ENCODE results near the gene MYH9. TPM values are rescaled to one million over a fixed set of nuclear protein-coding genes. Genes with fewer than 3 reads are reported as not detected.
A peak's percentile ranks its signal among the peaks of the same experiment; 100 is the strongest.

The MYH9 gene
- 112 and 133 TPM in 2 replicates for total RNA-seq (2014; rRNA removed; shearing (Covaris generic))
- 213 and 223 TPM in 2 replicates for total RNA-seq (2022)
- percentile 82 among the genes with signal in this experiment for Bru-seq, nascent RNA
- BruChase-seq, experiment 1, labeled RNA remaining after a 6-hour chase, result percentile 92 among the genes with signal in this experiment
- percentile 84 among the genes with signal in this experiment for BruChase-seq, experiment 2, labeled RNA remaining after a 2-hour chase
- long read RNA-seq, full-length matches to known transcripts, result 190 of 335 reads
- long read RNA-seq, partial matches to known transcripts, result 114 of 335 reads
- long read RNA-seq, other reads (novel, unspliced or antisense), result 31 of 335 reads

DNA sequence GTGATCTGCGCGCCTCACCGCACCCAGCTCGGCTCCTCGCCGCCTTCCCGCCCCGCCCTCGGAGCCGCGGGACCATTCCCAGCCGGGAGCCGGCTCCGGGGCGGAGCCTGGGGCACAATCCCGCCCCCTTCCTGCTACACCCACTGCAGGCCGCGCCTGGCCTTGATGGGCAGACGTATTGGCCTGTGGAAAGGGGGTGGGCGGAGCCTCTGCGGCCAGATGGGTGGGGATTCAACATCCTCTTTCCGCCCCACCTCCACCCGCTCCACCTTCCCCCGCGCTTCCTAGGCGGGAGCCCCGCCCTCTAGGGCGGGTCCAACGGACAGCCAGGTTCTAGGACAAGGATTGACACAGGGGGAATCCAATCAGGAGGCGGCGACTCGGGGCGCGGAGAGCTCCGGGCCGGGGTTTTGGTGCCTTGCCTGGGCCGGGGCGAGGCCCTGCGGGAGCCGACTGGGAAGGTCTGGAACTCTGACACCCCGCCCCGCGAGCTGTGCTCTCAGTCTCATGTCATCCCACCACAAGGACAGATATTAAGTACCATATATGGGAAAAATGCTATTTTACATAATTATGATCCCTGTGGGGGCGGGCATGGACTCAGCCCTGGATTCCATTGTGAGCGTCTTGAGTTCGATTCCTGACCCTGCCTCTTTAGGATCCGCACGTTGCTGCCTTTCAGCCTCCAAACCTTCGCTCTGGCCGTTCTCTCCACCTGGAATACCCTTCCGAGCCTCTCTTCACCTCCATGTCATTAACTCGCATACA, at the start of gene MYH9:
Gene MYH9 (minus strand): TSS at position 9 of the 768 bp plus-strand sequence. CDS start 38,731 bp downstream, outside the sequence.
- Histone ChIP-seq H3K27ac (ENCODE audit: low read depth, low read length, poor library complexity, severe bottlenecking) (peak within 1 kb of the TSS; percentile 93), H3K36me3 (ENCODE audit: insufficient read depth, low read length) (peaks cover 25% of the 10 kb centered on the region; the same call in 1 of the 2 replicates), H2AFZ (ENCODE audit: low read length) (peak within 1 kb of the TSS; percentile 97), H4K20me1 (ENCODE audit: insufficient read depth, low read length) (peaks cover 16% of the 10 kb centered on the region; the same call in 1 of the 2 replicates), H3K9me3 (ENCODE audit: low read length) (no peaks in the 10 kb centered on the region), H3K4me3 (ENCODE audit: low read depth, low read length, poor library complexity, severe bottlenecking) (peak within 1 kb of the TSS; percentile 86), H3K4me2 (ENCODE audit: low read length) (peak within 1 kb of the TSS; percentile 100), H3K9me2 (ENCODE audit: insufficient read depth, low read length) (no peaks in the 10 kb centered on the region), H3K79me2 (ENCODE audit: insufficient read depth, low read depth, low read length) (peaks cover 54% of the 10 kb centered on the region), H3K4me1 (ENCODE audit: insufficient read depth, low read length, poor library complexity, severe bottlenecking) (peaks cover 43% of the 10 kb centered on the region)
- no TSS peak for BruUV-seq (replicated peaks)
- intact Hi-C loops (cut with micrococcal nuclease; ENCODE audit: unreplicated experiment), result loop anchor here (2.0 to 5.0 kb wide), 5 partner anchors 17 to 371 kb away; no protein-coding TSS in a partner anchor
- DNase-seq (ENCODE audit: low spot score), result peak; percentile 99
- CTCF ChIA-PET (ENCODE audit: unreplicated experiment), result interaction anchor here (1.0 kb wide), 1 partner anchor 57 kb away, joined by 3 read pairs; no protein-coding TSS in a partner anchor
- POLR2A ChIA-PET, result interaction anchor here (0.6 to 1.4 kb wide), 4 partner anchors 10 to 66 kb away, joined by 3 to 8 read pairs (median 4); no protein-coding TSS in a partner anchor
- TF ChIP-seq EZH2phosphoT487 (IDR thresholded peaks at IDR 0.05; ENCODE audit: borderline replicate concordance, low read depth, low read length), result no peak
- TF ChIP-seq CTCF (conservative IDR thresholded peaks at IDR 0.05; ENCODE audit: low read length), result no peak

DNA sequence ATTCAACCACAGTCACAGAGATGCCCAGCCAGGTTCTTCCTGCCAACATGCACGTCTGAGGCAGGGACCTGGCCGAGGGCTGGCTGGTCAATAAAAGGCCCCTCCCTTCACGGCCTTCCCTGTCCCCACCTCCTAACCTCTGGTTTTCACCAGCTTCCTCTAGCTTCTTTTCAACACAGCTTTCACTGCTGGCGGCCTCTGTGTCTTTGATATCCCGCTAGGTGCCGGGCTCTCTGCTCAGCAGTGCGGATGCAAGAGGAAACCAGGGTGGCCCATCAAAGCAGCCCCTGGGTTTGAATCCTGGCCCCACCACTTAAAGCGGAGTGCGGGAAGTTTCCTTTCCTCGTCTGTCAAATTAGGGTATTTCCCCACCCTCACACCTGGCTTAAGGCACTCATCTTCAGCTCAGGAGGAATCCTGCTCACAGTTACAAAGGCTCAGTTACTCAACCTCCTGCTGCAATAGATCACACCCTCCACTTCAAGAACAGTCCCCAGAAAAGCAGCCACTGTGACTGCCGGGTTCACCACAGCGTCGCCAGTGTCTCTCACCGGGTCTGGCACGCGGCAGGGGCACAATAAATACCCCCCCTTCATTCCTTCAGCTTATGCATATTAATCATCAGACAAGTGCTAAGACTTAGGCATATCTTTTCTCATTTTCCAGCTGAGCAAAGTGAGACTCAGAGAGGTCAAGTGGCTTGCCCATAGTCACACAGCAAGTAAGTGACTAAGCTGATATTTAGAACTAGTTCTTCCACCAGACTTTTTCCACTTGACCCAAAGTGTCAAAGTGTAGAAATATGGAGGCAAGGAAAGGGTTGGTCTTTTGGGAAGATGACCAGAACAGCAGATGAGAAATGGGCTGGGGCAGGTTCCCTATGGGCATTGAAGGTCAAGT, 48.0 kb upstream of the MYH9 start:
- no peaks in the 10 kb centered on the region for H3K9me3 ChIP-seq (ENCODE audit: low read length)
- no peak overlapping the region for H3K27ac ChIP-seq (ENCODE audit: low read depth, low read length, poor library complexity, severe bottlenecking)
- DNase-seq (ENCODE audit: low spot score), result no peak
- H3K4me2 ChIP-seq (ENCODE audit: low read length), result no peak overlapping the region
- TF ChIP-seq EZH2phosphoT487 (IDR thresholded peaks at IDR 0.05; ENCODE audit: borderline replicate concordance, low read depth, low read length) (no peak), CTCF (conservative IDR thresholded peaks at IDR 0.05; ENCODE audit: low read length) (no peak)
- H2AFZ ChIP-seq (ENCODE audit: low read length), result no peak overlapping the region
- H3K79me2 ChIP-seq (ENCODE audit: insufficient read depth, low read depth, low read length), result no peaks in the 10 kb centered on the region
- ChIA-PET CTCF (ENCODE audit: unreplicated experiment) (no interaction called here), POLR2A (interaction anchor here (0.5 kb wide), 1 partner anchor 684 kb away, joined by 3 read pairs; no protein-coding TSS in a partner anchor)
- H3K9me2 ChIP-seq (ENCODE audit: insufficient read depth, low read length), result no peaks in the 10 kb centered on the region
- intact Hi-C loops (cut with micrococcal nuclease; ENCODE audit: unreplicated experiment), result no loop called here
- peaks cover 7% of the 10 kb centered on the region for H3K4me1 ChIP-seq (ENCODE audit: insufficient read depth, low read length, poor library complexity, severe bottlenecking)
- no peak overlapping the region for H3K4me3 ChIP-seq (ENCODE audit: low read depth, low read length, poor library complexity, severe bottlenecking)
- no peaks in the 10 kb centered on the region for H3K36me3 ChIP-seq (ENCODE audit: insufficient read depth, low read length)
- no peaks in the 10 kb centered on the region for H4K20me1 ChIP-seq (ENCODE audit: insufficient read depth, low read length)
- BruUV-seq (replicated peaks), result no TSS peak
